Adrenal gland (tissue), 5 donors: ENCODE data around the gene MAPK11.

Source experiments
- CTCF ChIP-seq, 6 experiments: fragments of 450-650 bp in 4 of 6; fragments of 200-600 bp in 2 of 6; sonication (generic) in 1 of 6; IDR thresholded peaks; 1 replicate in 5 of 6; 2 replicates in 1 of 6; pipeline versions ENCODE4 v1.5.1 to v1.8.0; 2016 to 2021; ENCODE audit warnings: antibody characterized with exemption in 6 of 6, mild to moderate bottlenecking in 2 of 6, moderate library complexity in 1 of 6
- POLR2A ChIP-seq, 2 donors: fragments of 450-650 bp; IDR thresholded peaks; one replicate each; pipeline ENCODE4 v1.6.1; 2017; ENCODE audit warnings: antibody characterized with exemption in 2 of 2, mild to moderate bottlenecking in 2 of 2, moderate library complexity in 1 of 2
- donor health status: DM: no; HTN: no; CAD: no.

- TF ChIP-seq CTCF (IDR thresholded peaks at IDR 0.05) (no peak), POLR2A (IDR thresholded peaks at IDR 0.05) (no peak)
Measured at GRCh38 chr22:50217543-50218152, 52.5 kb downstream of the MAPK11 start.
